Ovary (tissue), 9 donors: ENCODE measurements around the gene SPEF2. TPM values are rescaled to one million over a fixed set of nuclear protein-coding genes. Genes with fewer than 3 reads are reported as not detected.

Experiments
- DNase-seq, 5 donors: peaks; one replicate each; pipeline ENCODE4 v3.0.0-alpha.2; 2019 to 2020
- H3K27ac ChIP-seq, 2 donors: fragments of 200-600 bp; one replicate each; pipeline versions ENCODE4 v1.5.1 to v1.8.0; 2019 to 2022
- H3K27me3 ChIP-seq: fragments of 200-600 bp; one replicate; pipeline ENCODE4 v1.8.0; 2022
- H3K36me3 ChIP-seq: fragments of 200-600 bp; sonication (generic); one replicate; pipeline ENCODE4 v1.5.1; 2019
- H3K4me1 ChIP-seq: one replicate; pipeline ENCODE4 v1.8.1; 2013; ENCODE audit warnings: mild to moderate bottlenecking, moderate library complexity; ENCODE audit not compliant: insufficient read depth
- H3K4me3 ChIP-seq: fragments of 200-600 bp; sonication (generic); one replicate; pipeline ENCODE4 v1.5.1; 2017
- H3K9me3 ChIP-seq, 2 donors: fragments of 200-600 bp in 1 of 2; sonication (generic) in 1 of 2; one replicate each; pipeline versions ENCODE4 v1.5.1 to v1.8.1; 2013 to 2019; ENCODE audit warnings: mild to moderate bottlenecking in 1 of 2, moderate library complexity in 1 of 2
- CTCF ChIP-seq, 3 donors: fragments of 450-650 bp in 2 of 3; fragments of 200-600 bp in 1 of 3; IDR thresholded peaks; one replicate each; pipeline versions ENCODE4 v1.5.1 to v1.8.0; 2016 to 2022; ENCODE audit warnings: antibody characterized with exemption in 3 of 3, mild to moderate bottlenecking in 1 of 3
- EP300 ChIP-seq: sonication (generic); formaldehyde crosslinking; IDR thresholded peaks from one replicate; pipeline ENCODE4 v1.6.1; 2017; ENCODE audit warnings: antibody characterized with exemption
- POLR2A ChIP-seq: fragments of 450-650 bp; IDR thresholded peaks from one replicate; pipeline ENCODE4 v1.6.1; 2017; ENCODE audit warnings: antibody characterized with exemption, mild to moderate bottlenecking, moderate library complexity
- WGBS, 3 donors: extraction: QIAGEN DNeasy Blood & Tissue Kit in 1 of 3; methylation state at CpG; one replicate each; pipeline versions ENCODE4 v1.1.5 to v1.1.7; 2013 to 2017; 5-methylcytosine and 5-hydroxymethylcytosine counted together
- intact Hi-C, 4 donors: fragments of 100-400 bp; cut with DNase I; formaldehyde crosslinking; loops; one replicate each; pipeline versions ENCODE4 v1.11.0 to v1.15.1; 2022 to 2023
- polyA plus RNA-seq, 2 donors: library from polyadenylated mRNA; stranded (reverse); fragments of 200-250 nt in 1 of 2; fragments of 350-450 nt in 1 of 2; fragmentation: Illumina TruSeq in 1 of 2; extraction: RNeasy Lipid Tissue Mini Kit (QIAGEN cat#74804) in 1 of 2; gene quantifications; one replicate each; pipeline ENCODE4 v1.2.3, GENCODE V29; 2013 to 2014
- total RNA-seq, 7 donors: library from RNA; depleted of rRNA in 2 of 7; stranded (reverse); fragments of >200 nt in 2 of 7; fragmentation: NEBNext Ultra II Directional in 3 of 7; extraction: Animal tissue kit (Norgen Biotek cat#: 25700) in 3 of 7; gene quantifications; one replicate each; pipeline versions ENCODE4 v1.1.0 to v1.2.4, GENCODE V29; 2016 to 2023
- donor health status: DM: no; HTN: no; CAD: no; lungs with moderate emphysema.
- donor health status: DM: no; HTN: no; CAD: no.
- donor health status: Bipolar disorder and iron deficiency.
- donor health status: DM: yes; HTN: yes; CAD: no.
- donor health status: DM: no; HTN: no; CAD: no.
- donor health status: DM: yes; HTN: yes; CAD: no.

The SPEF2 gene
- total and polyA plus RNA-seq, 9 donors = 4.2 to 31.8 (median 9.0) TPM

GRCh38 chr5:35773967-35774366 lies 156.3 kb downstream of the SPEF2 start:
- Histone ChIP-seq H3K27ac (no peak overlapping the region), H3K9me3 (no peaks in the 10 kb centered on the region), H3K4me3 (no peak overlapping the region), H3K4me1 (no peaks in the 10 kb centered on the region), H3K27me3 (no peaks in the 10 kb centered on the region), H3K36me3 (no peaks in the 10 kb centered on the region)
- 74 to 83% (median 82%) methylated on average over 6 of the region's 6 CpGs for WGBS, 3 donors
- TF ChIP-seq POLR2A = no peak
- TF ChIP-seq CTCF (IDR thresholded peaks at IDR 0.05) = no peak
- no peak for TF ChIP-seq EP300
- intact Hi-C loops = loop anchor here in 1 of 4 donors (10.0 kb wide), 1 partner anchor 151 kb away; no protein-coding TSS in a partner anchor
- no peak for DNase-seq

- Histone ChIP-seq H3K9me3 (no peaks in the 10 kb centered on the region), H3K4me1 (peaks cover 3% of the 10 kb centered on the region), H3K36me3 (no peaks in the 10 kb centered on the region), H3K4me3 (no peak overlapping the region), H3K27ac (no peak overlapping the region), H3K27me3 (no peaks in the 10 kb centered on the region)
- TF ChIP-seq POLR2A = no peak
- no peak for TF ChIP-seq EP300
- no peak for TF ChIP-seq CTCF (IDR thresholded peaks at IDR 0.05)
- intact Hi-C loops = loop anchor here in 2 of 4 donors (5.0 to 10.0 kb wide), 2 partner anchors 148 to 151 kb away; no protein-coding TSS in a partner anchor
- DNase-seq = no peak
Measured at GRCh38 chr5:35776757-35777156, 159.1 kb downstream of the SPEF2 start.

GRCh38 chr5:35777358-35778087 lies 159.9 kb downstream of the SPEF2 start:
- no peak overlapping the region for H3K4me3 ChIP-seq
- H3K4me1 ChIP-seq = peaks cover 3% of the 10 kb centered on the region
- WGBS, 3 donors = 41 to 45% (median 44%) methylated on average over 9 of the region's 9 CpGs
- DNase-seq = peak; percentile 49 to 73 (median 60)
- no peaks in the 10 kb centered on the region for H3K27me3 ChIP-seq
- H3K36me3 ChIP-seq = no peaks in the 10 kb centered on the region
- TF ChIP-seq EP300 (no peak), CTCF (IDR thresholded peaks at IDR 0.05) (peak; percentile 5 to 27 (median 23))
- no peaks in the 10 kb centered on the region for H3K9me3 ChIP-seq
- H3K27ac ChIP-seq = no peak overlapping the region
- intact Hi-C loops = loop anchor here in 2 of 4 donors (5.0 to 10.0 kb wide), 2 partner anchors 147 to 150 kb away; no protein-coding TSS in a partner anchor

- Histone ChIP-seq H3K9me3 (no peaks in the 10 kb centered on the region), H3K4me1 (peaks cover 3% of the 10 kb centered on the region), H3K27ac (no peak overlapping the region), H3K4me3 (no peak overlapping the region), H3K27me3 (no peaks in the 10 kb centered on the region), H3K36me3 (no peaks in the 10 kb centered on the region)
- 75 to 79% (median 79%) methylated on average over 3 of the region's 3 CpGs for WGBS, 3 donors
- DNase-seq = no peak
- intact Hi-C loops = loop anchor here in 2 of 4 donors (5.0 to 10.0 kb wide), 2 partner anchors 146 to 149 kb away; no protein-coding TSS in a partner anchor
- TF ChIP-seq CTCF (IDR thresholded peaks at IDR 0.05) (no peak), EP300 (no peak), POLR2A (no peak)
Measured at GRCh38 chr5:35778259-35778769, 160.7 kb downstream of the SPEF2 start.
